SK-N-SH treated with all-trans-retinoic acid at 6 μM for 48 hours (cell line): Measurements from ENCODE around the gene REEP1.

Experiments used
- ATAC-seq: fragments of 200-7000 bp; cut with Tn5 transposase; 3 replicates; pipeline ENCODE4 v1.9.1; 2020; ENCODE audit warnings: mild to moderate bottlenecking, moderate library complexity
- ARNTL ChIP-seq: fragments of 450-650 bp; formaldehyde crosslinking; IDR thresholded peaks from 2 replicates; pipeline ENCODE4 v1.5.0; 2020; ENCODE audit warnings: low read depth, mild to moderate bottlenecking, moderate library complexity, borderline replicate concordance
- BACH2 ChIP-seq: fragments of 250-450 bp; sonication (Bioruptor Pico); IDR thresholded peaks from 2 replicates; pipeline ENCODE4 v1.9.0; 2021; ENCODE audit warnings: mild to moderate bottlenecking, borderline replicate concordance
- CSDC2 ChIP-seq: fragments of 250-450 bp; sonication (Bioruptor Pico); IDR thresholded peaks from 2 replicates; pipeline ENCODE4 v1.5.0; 2020; ENCODE audit warnings: mild to moderate bottlenecking, moderate library complexity
- CSRNP3 ChIP-seq: fragments of 250-450 bp; sonication (Bioruptor Pico); IDR thresholded peaks from 2 replicates; pipeline ENCODE4 v1.5.1; 2021; ENCODE audit warnings: mild to moderate bottlenecking, moderate library complexity
- ESRRG ChIP-seq: fragments of 250-450 bp; sonication (Bioruptor Pico); IDR thresholded peaks from 2 replicates; pipeline ENCODE4 v1.6.1; 2021; ENCODE audit warnings: mild to moderate bottlenecking
- GLIS3 ChIP-seq: fragments of 250-450 bp; sonication (Bioruptor Pico); IDR thresholded peaks from 2 replicates; pipeline ENCODE4 v1.5.0; 2020; ENCODE audit warnings: mild to moderate bottlenecking, moderate library complexity
- ISL1 ChIP-seq: fragments of 250-450 bp; sonication (Bioruptor Pico); IDR thresholded peaks from 2 replicates; pipeline ENCODE4 v2.1.2; 2022; ENCODE audit warnings: mild to moderate bottlenecking, moderate library complexity
- OSR1 ChIP-seq: fragments of 250-450 bp; sonication (Bioruptor Pico); IDR thresholded peaks from 2 replicates; pipeline ENCODE4 v1.8.0; 2022; ENCODE audit warnings: moderate library complexity, mild to moderate bottlenecking, inconsistent platforms
- PATZ1 ChIP-seq: fragments of 250-450 bp; sonication (Bioruptor Pico); IDR thresholded peaks from 2 replicates; pipeline ENCODE4 v1.8.0; 2020; ENCODE audit warnings: mild to moderate bottlenecking, moderate library complexity, borderline replicate concordance
- PPARA ChIP-seq: fragments of 250-450 bp; sonication (Bioruptor Pico); IDR thresholded peaks from 2 replicates; pipeline ENCODE4 v1.5.0; 2020; ENCODE audit warnings: mild to moderate bottlenecking, borderline replicate concordance
- RARB ChIP-seq: fragments of 250-450 bp; sonication (Bioruptor Pico); IDR thresholded peaks from 2 replicates; pipeline ENCODE4 v1.8.0; 2021; ENCODE audit warnings: mild to moderate bottlenecking, moderate library complexity
- TCF4 ChIP-seq: fragments of 250-450 bp; sonication (Bioruptor Pico); IDR thresholded peaks from 2 replicates; pipeline ENCODE4 v1.8.0; 2021; ENCODE audit warnings: mild to moderate bottlenecking, moderate library complexity, borderline replicate concordance
- TOX ChIP-seq: fragments of 250-450 bp; sonication (Bioruptor Pico); IDR thresholded peaks from 2 replicates; pipeline ENCODE4 v1.8.0; 2021; ENCODE audit warnings: mild to moderate bottlenecking, moderate library complexity, borderline replicate concordance
- ZFP3 ChIP-seq: fragments of 250-450 bp; sonication (Bioruptor Pico); IDR thresholded peaks from 2 replicates; pipeline ENCODE4 v1.5.0; 2020; ENCODE audit warnings: mild to moderate bottlenecking, moderate library complexity
- ZFP30 ChIP-seq: fragments of 450-650 bp; formaldehyde crosslinking; IDR thresholded peaks from 2 replicates; pipeline ENCODE4 v1.5.0; 2022; ENCODE audit warnings: mild to moderate bottlenecking, moderate library complexity
- ZNF8 ChIP-seq: fragments of 450-650 bp; formaldehyde crosslinking; IDR thresholded peaks from 2 replicates; pipeline ENCODE4 v1.5.0; 2020; ENCODE audit warnings: mild to moderate bottlenecking, moderate library complexity
- TF ChIP-seq, protein P1 (sequence below): fragments of 250-450 bp; sonication (Bioruptor Pico); IDR thresholded peaks from 2 replicates; pipeline ENCODE4 v1.5.1; 2020; ENCODE audit warnings: low read depth, mild to moderate bottlenecking, moderate library complexity
- TF ChIP-seq, protein P2 (sequence below): fragments of 250-450 bp; sonication (Bioruptor Pico); IDR thresholded peaks from 2 replicates; pipeline ENCODE4 v1.8.0; 2021; ENCODE audit warnings: low read depth, mild to moderate bottlenecking, moderate library complexity, borderline replicate concordance

The REEP1 gene

DNA sequence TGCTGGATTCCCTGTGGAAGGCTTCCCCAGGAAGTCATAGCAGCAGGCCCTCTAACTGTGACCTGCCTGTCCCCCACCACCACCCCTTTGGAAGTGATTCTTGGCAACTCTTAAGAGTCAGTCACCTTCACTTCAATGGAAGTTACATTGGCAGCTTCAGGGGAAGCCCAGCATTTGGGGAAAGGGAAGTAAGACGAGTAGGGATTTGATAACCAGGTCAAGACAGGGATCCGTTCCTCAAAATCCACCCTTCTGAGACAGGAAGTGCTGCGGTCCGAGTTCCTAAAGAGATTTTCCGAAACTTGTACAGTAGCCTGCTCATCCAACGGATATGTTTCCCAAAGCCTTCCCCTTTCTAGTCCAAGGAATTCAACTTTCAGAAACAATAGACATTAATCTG is 84.0 kb downstream of the REEP1 start:
- no peak for ATAC-seq
- TF ChIP-seq BACH2 (CRISPR knock-in tag) = no peak
- TF ChIP-seq TOX (CRISPR knock-in tag) = no peak
- no peak for TF ChIP-seq PPARA (CRISPR knock-in tag)
- no peak for TF ChIP-seq ZFP30
- TF ChIP-seq GLIS3 = no peak
- no peak for TF ChIP-seq ESRRG (CRISPR knock-in tag)
- TF ChIP-seq TCF4 (CRISPR knock-in tag) = no peak
- TF ChIP-seq CSDC2 (CRISPR knock-in tag) = no peak
- no peak for TF ChIP-seq RARB (CRISPR knock-in tag)
- TF ChIP-seq OSR1 (CRISPR knock-in tag) = no peak
- TF ChIP-seq PATZ1 (CRISPR knock-in tag) = no peak
- TF ChIP-seq ZNF8 (CRISPR knock-in tag) = no peak
- TF ChIP-seq, protein P1, sequence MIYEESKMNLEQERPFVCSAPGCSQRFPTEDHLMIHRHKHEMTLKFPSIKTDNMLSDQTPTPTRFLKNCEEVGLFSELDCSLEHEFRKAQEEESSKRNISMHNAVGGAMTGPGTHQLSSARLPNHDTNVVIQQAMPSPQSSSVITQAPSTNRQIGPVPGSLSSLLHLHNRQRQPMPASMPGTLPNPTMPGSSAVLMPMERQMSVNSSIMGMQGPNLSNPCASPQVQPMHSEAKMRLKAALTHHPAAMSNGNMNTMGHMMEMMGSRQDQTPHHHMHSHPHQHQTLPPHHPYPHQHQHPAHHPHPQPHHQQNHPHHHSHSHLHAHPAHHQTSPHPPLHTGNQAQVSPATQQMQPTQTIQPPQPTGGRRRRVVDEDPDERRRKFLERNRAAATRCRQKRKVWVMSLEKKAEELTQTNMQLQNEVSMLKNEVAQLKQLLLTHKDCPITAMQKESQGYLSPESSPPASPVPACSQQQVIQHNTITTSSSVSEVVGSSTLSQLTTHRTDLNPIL (CRISPR knock-in tag) = no peak

GRCh38 chr2:86251840-86252266 is 85.6 kb downstream of the REEP1 start:
- no peak for ATAC-seq
- TF ChIP-seq BACH2 (CRISPR knock-in tag) = no peak
- TF ChIP-seq OSR1 (CRISPR knock-in tag) = no peak
- TF ChIP-seq PPARA (CRISPR knock-in tag) = no peak
- no peak for TF ChIP-seq TCF4 (CRISPR knock-in tag)
- TF ChIP-seq ISL1 (CRISPR knock-in tag) = no peak
- no peak for TF ChIP-seq TOX (CRISPR knock-in tag)
- TF ChIP-seq ZFP3 (CRISPR knock-in tag) = no peak
- no peak for TF ChIP-seq CSDC2 (CRISPR knock-in tag)
- no peak for TF ChIP-seq ZFP30
- TF ChIP-seq, protein P2, sequence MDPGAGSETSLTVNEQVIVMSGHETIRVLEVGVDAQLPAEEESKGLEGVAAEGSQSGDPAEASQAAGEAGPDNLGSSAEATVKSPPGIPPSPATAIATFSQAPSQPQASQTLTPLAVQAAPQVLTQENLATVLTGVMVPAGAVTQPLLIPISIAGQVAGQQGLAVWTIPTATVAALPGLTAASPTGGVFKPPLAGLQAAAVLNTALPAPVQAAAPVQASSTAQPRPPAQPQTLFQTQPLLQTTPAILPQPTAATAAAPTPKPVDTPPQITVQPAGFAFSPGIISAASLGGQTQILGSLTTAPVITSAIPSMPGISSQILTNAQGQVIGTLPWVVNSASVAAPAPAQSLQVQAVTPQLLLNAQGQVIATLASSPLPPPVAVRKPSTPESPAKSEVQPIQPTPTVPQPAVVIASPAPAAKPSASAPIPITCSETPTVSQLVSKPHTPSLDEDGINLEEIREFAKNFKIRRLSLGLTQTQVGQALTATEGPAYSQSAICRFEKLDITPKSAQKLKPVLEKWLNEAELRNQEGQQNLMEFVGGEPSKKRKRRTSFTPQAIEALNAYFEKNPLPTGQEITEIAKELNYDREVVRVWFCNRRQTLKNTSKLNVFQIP (CRISPR knock-in tag) = no peak
- TF ChIP-seq ZNF8 (CRISPR knock-in tag) = no peak
- TF ChIP-seq CSRNP3 (CRISPR knock-in tag) = no peak
- TF ChIP-seq PATZ1 (CRISPR knock-in tag) = no peak
- no peak for TF ChIP-seq ARNTL (CRISPR knock-in tag)

GRCh38 chr2:86249579-86250391 is 87.6 kb downstream of the REEP1 start:
- ATAC-seq = peak; percentile 82
- peak; percentile 81 for TF ChIP-seq TCF4 (CRISPR knock-in tag)
- TF ChIP-seq, protein P2 (CRISPR knock-in tag) = no peak
